Measurements from ENCODE around the gene MCF2L2.
"Not testable (repeated sequence)": the region's sequence is repeated elsewhere in the genome, so short reads cannot be mapped to it uniquely, and the experiment has no call there.

Gene MCF2L2

DNA sequence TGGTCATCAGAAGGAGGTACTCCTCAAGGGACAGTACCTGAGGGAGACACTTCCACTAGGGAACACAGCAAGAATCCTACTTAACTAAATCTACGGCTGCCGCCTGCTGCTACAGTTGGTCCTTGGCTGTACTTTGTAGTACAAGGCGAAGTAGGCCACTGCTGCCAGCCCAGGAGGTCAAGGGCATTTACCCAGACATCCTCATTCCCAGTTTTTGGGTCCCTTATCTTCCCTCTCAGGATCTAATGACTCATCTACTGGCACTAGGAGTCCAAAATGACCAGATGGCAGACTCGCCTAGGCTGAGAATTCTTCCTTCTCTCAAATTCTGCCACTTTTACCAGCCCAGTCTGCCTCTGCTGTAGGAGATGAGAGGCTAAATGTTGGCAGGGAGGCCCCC lies 238.8 kb downstream of the MCF2L2 start:
- DNase-seq, result no peak

DNA sequence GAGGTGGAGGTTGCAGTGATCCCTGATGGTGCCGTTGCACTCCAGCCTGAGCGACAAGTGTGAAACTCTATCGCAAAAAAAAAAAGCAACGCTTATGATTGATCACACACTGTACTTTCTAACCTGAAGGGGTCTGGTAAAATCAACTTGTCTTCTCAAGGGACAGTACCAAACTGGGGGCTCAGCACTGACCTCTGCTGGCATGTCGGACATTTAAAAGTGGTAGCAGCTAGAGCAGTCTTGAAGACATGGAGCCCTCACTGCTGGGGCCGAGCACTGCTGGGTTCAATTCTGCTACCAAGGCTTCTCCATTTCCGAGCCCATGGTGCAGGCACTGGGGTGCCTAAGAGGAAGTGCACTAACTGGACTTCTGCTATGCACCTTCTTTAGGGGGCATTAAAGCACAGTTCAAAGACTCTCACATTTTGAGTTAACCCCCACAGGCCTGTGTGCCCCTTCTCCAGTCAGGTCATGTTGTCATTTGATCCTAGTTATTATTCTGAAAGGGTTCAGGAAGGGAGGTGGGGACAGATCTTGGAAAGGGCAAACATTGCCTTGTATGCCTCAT lies 239.4 kb downstream of the MCF2L2 start:
- no peak for DNase-seq

DNA sequence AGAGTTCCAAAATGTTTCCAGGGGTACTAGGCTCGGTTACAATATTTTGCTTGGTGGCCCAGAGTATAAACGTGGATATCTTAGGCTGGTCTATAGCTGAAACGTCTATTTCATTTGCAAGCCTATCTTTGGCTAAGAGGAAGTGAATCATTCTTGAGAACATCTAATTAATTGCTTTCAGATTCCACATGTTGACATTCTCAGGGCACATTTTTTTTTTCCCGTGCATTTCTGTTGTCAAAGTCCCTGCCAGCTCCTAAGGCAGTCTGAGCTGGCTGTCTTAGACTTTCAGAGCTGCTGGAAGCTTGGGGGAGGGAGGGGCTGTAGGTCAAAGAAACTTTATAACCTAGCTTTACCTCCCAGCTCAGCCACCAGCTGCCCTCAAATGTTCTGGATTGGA lies 242.7 kb downstream of the MCF2L2 start:
- no peak for DNase-seq

DNA sequence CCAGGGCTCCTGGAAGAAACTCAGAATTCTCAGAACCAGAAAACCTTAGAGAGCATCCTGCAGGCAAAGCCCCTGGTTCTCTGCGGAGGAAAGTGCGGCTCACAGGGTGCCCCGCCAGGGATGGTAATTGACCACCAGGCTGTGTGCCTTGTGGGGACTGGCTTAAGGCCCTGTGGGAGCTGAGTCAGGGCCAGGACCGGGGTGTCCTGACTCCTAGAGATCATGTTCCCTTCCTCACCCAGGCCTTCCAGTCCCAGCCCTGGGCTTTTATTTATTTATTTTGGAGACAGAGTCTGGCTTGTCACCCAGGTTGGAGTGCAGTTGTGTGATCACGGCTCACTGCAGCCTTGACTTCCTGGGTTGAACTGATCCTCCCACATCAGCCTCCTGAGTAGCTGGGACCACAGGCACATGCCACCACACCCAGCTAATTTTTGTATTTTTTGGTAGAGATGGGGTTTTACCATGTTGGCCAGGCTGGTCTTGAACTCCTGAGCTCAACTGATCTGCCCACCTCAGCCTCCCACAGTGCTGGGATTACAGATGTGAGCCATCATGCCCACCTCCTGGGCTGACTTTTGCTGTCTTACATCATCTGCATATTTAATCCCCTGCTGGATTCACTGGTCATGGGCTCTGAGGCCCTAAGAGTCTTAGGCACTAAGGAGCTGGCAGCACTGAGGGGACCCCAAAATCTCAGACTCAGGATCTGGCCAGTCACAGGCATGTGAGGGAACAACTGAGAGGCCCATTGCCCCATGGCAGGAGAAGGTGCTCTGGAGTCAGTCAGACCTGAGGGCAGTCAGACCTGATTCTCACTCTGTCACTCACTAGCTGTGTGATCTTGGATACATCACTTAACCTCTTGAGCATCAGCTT lies 245.4 kb downstream of the MCF2L2 start:
- no peak for DNase-seq

DNA sequence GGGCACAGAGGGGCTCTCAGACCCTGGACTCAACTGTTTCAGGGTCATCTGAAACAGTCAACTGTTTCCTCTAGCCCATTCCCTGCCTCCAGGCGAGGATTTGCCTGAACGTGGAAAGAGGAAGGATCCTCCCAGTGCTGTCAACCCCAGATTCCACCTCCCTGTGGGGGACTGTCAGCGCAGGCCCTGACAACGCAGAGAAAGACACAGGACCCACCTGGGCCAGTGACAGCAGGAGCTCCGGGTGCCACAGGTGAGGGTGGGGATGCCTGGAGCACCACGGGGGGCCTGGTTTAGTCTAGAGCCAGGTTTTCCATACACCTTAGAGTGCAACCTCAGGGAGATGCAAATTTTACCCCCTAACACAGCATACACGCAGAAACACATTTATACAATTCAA lies 246.3 kb downstream of the MCF2L2 start:
- DNase-seq, result no peak

DNA sequence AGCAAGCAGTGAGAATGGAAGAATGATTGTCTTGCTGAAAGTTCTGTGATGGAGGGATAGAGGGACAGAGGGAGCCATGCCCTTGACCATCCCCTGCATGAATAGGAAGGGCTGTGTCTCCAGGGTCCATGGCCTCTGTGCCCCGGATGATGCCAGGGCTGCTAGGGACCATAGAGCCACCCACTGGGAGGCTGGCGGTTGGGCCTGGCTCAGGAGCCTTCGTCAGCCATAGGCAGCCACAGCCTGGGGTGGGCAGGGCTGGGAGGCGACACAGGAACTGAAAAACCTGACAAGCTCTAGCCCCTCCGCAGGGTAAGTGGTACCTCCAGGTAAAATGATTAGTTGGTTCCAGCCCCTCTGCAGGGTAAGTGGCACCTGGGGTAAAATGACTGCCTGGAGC lies 246.8 kb downstream of the MCF2L2 start:
- DNase-seq, result peak; percentile 61

DNA sequence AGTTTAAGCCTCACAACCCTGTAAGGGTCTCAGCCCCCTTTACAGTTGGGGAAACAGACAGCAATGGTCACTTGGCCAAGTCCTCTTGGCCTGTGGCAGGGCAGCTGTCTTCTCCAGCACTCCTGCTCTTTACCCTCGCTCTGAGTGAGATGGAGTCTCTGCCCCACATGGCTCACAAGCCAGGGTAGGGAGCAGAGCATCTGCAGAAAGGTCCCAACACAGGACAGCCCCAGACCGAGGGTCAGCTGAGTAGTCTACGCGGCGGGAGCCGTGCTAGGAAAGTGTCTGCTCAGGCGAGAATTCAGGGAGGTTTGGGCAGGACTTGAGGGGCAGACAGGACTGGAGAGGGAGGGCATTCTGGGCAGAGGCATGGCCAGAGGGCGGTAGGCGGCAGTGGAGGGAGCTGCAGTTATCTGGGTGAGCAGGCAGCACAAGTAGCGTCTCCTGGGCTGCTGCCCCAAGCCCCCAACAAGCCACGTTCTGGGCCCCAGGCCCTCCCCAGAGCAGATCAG lies 247.6 kb downstream of the MCF2L2 start:
- DNase-seq, result no peak

DNA sequence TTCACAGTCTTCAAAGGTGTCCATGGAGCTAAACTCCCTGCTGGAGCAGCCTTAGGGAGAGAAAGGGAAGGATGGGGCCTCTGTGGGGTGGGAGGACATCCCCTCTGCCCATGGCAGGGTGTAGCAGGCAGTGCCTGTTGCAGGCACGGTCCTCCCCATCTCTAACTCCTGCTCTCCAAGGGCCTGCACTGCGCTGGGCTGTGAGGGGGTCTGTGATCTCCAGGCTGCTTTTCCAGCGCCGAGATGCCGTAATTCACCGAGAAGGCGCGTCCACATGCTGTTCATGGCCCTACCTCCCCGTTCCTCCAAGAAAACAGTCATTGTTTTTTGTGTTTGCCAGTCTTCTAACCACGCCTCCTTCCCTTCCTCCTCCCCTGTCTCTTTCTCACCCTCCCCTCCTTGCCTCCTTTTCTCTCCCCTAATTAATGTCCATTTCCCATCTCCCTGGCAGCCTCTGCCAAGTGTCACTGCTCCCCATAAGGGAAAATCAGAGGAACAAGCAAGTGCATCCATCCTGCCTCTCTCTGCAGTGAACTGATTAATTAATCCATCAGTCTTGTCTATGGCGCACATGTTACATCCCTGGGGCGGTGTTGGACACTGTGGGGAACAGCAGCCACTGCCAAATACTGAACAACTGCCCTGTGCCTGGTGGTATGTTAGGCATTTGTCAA lies 248.2 kb downstream of the MCF2L2 start:
- no peak for DNase-seq

DNA sequence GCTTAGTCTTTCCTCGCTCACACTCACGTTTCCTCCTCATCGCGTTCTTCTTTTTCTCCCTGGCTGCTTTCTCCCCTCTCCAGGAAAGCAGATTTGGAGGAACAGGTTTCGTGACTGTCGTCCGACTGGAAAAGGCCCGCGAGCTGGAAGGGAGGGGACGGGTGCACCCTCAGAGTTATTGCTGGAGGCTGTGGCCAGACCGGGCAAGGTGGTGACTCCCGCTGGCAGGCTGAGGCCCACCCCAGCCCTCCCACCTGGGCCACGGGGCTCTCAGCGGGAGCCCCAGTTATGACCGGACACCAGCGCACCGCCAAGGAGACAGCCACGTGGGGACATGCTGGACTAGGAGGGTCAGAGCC lies 248.9 kb downstream of the MCF2L2 start:
- not testable (repeated sequence) for DNase-seq

DNA sequence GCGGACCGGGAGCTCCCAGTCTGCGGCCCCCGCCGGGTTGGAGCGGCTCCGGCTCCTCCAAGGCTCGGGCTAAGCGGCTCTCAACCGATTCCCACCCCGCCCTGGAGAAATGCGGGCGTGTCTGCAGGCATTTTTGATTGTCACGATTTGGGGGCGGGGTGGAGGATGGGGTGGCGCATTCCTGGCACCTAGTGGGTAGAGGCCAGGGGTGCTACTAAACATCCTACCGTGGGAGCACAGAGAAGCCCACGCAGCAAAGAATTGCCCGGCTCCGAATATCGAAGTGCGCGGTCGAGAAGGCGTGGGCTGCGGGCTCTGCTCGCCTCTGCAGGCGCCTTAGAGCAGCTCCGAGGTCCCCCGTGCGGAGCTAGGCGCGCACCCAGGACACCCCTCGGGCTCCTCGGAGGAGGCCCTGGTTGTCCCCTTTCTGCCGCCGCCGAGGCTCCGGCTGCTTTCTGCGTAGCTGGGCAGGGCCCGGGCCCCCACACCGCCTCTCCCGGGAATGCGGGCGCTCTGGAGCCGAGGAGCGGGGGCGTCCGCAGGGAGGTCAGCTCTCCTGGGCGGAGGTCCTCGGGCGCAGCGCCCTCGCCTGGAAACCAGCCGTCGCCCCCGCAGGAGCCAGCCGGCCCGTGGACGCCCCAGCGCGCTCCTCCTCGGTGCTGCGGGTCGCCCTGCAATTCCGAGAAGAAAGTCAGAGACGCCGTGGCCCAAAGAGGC lies 249.4 kb downstream of the MCF2L2 start:
- DNase-seq, result no peak

DNA sequence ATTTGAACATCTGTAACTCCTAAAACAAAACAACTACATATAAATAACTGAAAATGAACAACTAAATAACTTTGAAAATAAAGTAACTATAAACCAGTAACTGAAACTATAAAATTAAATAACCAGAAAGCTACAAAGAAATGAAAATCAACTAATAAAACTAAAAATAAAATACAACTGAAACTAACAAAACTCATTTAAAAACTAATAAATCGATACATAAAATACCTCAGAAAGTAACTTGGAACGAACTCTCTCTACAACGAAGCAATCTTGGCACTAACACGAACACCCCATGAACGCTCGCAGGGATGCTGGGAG lies 249.9 kb downstream of the MCF2L2 start:
- DNase-seq, result no peak

DNA sequence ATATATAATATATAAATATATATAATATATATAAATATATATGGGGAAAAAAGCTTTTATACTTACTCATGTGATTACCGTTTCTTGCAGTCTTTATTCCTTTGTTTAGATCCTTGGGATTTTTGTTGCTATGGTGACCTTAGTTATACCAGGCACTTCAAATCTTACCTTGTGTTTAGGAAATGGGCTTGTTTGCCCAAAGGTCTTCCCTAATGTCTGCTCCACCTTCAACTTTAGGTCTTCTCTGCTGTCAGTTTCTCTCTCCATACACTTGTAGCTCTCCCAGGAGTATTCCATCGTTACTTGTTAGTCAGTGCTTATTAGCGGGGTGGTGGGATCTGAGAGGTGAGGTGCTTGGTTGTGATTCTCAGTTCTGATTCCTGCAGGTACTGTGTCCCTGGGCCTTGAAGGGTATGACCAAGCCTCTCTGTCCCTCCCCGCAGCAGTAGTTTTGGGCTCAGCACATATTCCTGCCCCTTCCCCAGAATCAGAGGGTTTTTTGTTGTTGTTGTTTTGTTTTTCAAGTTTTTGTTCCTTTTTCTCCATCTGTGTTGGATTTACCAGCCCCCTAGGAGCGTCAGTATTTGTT lies 256.3 kb downstream of the MCF2L2 start:
- DNase-seq, result no peak

DNA sequence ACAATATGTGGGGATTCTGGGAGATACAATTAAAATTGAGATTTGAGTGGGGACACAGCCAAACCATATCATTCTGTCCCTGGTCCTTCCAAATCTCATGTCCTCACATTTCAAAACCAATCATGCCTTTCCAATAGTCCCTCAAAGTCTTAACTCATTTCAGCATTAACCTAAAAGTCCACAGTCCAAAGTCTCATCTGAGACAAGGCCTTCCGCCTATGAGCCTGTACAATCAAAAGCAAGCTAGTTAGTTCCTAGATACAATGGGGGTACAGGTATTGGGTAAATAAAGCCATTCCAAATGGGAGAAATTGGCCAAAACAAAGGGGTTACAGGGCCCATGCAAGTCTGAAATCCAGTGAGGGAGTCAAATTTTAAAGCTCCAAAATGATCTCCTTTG lies 260.4 kb downstream of the MCF2L2 start:
- not testable (repeated sequence) for DNase-seq

DNA sequence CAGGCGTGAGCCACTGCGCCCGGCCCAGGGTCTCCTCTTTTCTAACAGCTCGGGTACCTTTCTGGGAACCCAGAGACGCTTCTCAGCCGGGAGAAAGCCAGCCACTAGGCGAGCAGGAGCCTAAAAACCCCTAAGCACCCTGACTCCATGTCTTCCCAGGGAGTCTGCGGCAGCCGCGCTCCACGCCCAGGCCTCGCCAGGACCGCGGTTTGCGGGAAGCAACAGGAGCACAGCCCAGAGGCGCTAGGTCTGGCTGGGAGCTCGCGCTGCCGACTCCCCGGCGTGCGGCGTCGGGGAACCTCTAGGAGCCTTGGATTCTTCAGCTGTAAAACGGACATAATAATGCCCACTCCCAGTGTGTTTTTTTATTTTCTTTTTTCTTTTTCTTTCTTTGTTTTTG lies 264.9 kb downstream of the MCF2L2 start:
- DNase-seq, result no peak

DNA sequence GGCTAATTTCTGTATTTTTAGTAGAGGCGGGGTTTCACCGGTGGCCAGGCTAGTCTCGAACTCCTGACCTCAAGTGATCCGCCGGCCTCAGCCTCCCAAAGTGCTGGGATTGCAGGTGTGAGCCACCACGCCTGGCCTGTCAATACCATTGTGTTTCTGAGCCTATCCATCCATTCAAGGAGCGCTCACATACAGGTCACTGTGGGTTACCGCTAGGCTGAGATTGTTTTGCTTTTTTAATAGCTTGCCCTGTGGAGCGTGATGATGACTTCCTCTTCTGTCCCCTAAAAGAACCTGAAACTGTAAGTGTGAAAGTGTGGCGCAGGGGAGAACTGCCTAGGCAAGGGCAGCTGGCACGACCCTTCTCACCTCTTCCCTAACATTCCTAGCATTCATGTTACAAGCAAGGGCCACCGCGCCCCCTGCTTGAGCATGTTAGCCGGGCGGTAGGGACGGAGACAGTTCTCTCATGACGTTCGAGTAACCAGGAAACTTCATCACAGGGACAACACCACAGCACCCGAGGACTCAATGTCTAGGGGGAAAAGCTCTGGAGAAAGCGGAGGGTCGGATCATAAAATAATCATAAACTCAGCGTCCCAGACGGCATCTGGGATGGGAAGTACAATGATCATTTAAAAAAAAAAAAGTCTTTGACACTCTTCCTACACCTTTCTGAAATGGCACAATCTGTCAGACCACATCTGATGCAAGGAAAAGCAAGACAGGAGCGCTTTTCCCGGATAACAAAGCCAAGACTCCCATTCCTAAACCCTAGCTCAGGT lies 266.7 kb downstream of the MCF2L2 start:
- no peak for DNase-seq

DNA sequence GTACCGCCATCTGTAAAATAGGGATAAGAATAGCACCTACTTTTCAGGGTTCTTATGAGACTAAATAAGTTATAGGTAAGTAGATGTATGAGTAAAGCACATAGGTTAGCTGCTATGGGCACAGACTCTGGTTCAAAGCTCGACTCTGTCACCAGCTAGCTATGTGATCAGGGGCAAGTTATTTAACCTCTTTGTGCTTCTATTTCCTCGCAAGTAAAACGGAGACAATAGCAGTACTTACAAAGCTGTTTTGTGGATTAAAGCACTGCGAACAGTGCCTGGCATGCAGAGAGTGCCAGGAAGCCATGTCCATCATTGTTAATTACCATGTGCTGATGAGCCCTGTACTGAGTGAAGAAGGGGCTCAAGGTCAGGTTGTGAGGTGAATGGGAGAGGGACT lies 267.8 kb downstream of the MCF2L2 start:
- DNase-seq, result no peak

DNA sequence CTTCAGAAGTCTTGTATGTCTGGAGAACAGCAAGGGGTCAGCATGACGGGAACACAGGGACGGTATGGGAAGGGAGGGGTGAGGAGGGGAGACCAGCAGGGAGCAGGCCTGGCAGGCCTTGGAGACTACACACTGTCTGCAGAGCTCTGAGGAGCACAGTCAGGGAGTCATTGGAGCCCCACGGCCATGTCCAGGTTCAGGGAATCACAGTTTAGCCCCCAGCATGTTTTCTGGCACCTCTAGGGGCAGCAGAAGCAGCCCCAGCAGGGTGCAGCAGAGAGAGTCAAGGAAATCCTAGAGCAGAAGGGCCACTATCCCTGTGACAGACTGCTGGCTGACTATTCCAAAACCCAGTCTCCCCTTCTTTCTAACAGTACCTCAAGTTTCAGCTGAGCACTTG lies 269.1 kb downstream of the MCF2L2 start:
- DNase-seq, result no peak

DNA sequence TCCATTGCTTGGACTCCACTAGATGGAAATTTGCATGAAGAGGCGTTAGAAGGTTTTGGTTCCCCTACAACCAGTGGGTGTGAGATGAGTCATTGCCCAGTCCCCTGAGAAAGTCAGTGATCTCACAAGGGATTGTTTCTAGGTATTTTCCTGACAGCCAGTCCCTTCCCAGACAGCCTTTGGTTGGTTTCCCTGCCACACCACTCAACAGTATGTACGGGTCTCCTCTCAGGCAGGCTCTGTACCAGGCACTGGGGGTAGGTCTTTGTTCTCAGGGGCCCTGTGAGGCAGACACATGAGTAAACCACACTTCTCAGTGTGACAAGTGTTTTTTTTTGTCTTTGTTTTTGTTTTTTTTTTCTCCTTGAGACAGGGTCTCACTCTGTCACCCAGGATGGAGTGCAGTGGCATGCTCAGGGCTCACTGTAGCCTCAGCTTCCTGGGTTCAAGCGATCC lies 269.8 kb downstream of the MCF2L2 start:
- no peak for DNase-seq

DNA sequence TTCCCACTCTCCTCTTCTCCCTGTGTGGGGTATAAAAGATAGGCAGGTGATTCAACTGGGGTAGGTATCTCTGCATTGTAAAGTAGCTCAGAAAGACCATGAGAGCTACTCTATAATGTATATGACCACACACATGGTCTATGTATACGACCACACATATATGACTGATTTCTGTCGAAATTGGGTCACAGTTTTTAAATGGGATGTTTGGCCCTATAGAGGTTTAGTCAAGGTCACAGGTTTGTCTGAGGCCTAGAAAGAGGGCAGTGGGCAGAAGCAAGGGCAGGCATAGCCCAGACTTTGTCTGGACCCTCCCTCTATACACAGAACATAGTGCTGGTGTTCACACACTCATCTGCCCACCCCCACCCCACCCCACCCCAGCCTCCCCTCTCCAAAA lies 270.3 kb downstream of the MCF2L2 start:
- no peak for DNase-seq

DNA sequence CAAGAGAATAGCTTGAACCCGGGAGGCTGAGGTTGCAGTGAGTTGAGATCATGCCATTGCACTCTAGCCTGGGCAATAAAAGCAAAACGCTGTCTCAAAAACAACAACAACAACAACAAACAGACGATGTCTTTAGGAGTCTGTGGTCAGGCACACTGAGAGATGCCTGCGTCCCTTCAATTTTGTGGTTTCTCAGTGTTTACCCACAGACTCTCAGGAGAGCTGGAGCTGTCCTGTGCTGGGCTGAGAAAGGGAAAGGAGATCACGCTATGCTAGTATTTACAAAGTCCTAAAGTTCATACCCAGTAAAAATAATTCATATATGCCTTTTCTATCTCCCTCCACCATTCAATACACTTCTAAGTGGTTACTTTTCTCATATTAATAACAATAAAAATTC lies 272.2 kb downstream of the MCF2L2 start:
- no peak for DNase-seq

DNA sequence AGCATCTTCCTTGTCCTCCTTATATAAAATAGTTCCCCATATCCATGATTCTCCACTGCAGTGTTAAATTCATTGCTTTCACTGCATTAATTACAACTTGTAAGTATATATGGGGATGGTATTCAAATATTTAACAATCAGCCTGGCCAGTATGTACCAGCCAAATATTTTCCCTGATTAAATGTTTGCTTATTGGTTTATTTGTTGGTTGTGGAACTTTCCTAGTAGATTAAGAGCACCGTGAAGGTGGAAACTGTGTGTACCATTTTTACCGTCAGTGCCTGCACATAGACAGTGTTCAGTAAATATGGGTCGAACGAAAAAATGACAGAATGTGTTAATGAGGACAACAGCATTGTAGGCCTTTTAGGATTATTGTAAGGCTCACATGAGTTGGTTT lies 272.9 kb downstream of the MCF2L2 start:
- no peak for DNase-seq

Measured in NCI-H1436 treated with DMSO at 0.1 percent for 48 hours (cell line).